GM18870 (cell line): ENCODE measurements around the gene MYH16.
"Not testable (repeated sequence)": the region's sequence is repeated elsewhere in the genome, so short reads cannot be mapped to it uniquely, and the experiment has no call there.

Experiments
- ATAC-seq: cut with Tn5 transposase; IDR thresholded peaks from one replicate; pipeline ENCODE4 v1.9.1; 2021; ENCODE audit warnings: moderate library complexity; ENCODE audit not compliant: unreplicated experiment

MYH16 gene

DNA sequence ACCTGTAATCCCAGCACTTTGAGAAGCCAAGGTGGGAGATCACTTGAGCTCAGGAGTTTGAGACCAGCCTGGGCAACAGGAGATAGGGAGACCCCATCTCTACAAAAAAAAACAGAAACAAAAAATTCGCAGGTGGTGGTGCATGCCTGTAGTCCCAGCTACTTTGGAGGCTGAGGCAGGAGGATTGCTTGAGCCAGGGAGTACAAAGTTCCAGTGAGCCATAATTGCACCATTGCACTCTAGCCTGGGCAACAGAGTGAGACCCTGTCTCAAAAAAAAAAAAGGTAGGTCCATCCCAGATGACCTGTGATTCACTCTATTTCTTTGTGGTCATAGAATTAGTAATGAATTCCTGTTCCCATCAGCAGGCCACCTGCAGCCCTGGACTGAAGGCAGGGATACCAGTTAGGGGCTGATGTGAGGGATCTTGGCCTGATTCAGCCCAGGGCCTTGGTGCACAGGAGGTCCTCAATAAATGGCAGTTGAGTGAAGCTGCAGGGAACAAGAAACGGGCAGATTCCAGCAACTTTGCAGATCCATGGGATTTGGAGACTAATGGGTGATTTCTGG, at the start of gene MYH16:
TSS of gene MYH16 (plus strand) at position 364 of the 570 bp plus-strand sequence.
- no peak for ATAC-seq

DNA sequence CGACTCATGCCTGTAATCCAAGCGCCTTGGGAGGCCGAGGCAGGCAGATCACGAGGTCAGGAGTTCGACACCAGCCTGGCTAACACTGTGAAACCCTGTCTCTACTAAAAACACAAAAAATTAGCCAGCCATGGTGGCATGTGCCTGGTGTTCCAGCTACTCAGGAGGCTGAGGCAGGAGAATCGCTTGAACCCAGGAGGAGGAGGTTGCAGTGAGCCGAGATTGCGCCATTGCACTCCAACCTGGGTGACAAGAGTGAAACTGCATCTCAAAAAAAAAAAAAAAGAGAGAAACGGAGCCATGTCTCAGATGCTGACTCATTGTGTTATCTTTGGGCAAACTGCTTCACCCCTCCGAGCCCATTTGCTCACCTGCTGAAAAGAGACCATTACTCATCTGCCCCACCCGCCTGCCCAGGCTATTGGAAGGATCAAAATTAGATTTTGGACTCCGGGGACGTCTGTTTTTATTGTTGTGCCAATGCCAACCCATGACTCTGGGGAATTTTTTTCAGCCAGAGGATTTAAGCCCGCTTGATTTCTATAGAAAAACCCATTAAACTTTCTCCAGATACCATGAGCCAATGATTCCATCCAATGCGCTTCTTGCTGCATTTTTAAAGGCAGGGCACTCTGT, 48.3 kb upstream of the MYH16 start:
- not testable (repeated sequence) for ATAC-seq

DNA sequence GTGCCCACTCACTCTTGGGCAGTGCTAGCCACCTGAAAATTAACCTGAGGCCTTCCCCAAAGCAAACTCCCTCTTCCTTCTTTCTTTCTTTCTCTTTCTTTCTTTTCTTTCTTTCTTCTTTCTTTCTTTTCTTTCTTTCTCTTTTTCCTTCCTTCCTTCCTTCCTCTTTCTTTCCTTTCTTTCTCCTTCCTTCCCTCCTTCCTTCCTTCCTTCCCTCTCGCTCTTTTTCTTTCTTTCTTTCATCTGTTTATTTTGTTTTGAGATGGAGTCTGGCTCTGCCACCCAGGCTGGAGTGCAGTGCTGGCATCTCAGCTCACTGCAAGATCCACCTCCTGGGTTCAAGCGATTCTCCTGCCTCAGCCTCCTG, 47.8 kb upstream of the MYH16 start:
- no peak for ATAC-seq

DNA sequence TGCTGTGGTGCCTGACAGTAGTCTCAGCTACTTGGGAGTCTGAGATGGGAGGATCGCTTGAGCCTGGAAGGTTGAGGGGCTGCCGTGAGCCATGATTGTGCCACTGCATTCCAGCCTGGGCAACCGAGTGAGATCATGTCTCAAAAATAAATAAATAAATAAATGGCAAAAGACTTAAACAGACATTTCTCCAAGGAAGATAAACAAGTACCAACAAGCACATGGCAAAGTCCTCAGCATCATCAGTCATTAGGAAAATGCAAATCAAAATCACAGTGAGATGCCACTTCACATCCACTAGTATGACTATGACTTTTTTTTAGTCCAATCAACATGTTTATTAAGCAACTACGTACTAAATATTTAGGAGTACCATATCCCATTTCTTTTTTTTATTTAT, 43.4 kb upstream of the MYH16 start:
- ATAC-seq, result no peak

DNA sequence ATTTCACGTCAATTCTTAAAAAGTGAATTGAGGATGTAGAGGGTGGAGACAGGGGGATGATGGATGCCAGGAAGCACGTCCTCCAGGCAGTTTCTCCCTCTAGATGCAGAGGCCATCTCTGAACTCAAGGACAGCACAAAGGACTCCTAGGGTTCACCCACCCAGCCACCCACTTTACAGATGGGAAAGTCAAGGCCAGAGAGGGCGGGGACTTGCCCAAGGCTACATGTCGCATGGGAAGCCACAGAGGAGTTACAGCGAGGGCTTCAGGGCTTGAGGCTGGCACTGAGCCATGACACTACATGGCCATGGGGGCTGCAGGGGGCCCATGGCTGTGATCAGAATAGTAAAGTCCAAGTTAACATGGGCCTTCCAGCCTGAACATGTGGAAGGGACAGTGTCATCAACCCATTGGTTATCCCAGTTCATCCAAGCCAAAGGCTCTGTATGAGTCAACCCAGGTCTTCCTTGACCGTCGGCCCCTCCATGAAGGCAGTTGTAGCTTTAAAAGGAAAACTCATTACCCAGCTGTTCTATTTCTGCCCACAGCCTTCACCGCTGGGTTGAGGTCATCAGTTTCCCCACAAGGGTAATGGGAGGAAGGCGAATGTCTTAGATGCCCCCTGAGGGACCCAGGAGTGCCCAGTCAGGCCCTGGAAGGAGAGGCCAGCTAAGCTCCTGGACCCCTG, 40.4 kb upstream of the MYH16 start:
- ATAC-seq, result no peak

DNA sequence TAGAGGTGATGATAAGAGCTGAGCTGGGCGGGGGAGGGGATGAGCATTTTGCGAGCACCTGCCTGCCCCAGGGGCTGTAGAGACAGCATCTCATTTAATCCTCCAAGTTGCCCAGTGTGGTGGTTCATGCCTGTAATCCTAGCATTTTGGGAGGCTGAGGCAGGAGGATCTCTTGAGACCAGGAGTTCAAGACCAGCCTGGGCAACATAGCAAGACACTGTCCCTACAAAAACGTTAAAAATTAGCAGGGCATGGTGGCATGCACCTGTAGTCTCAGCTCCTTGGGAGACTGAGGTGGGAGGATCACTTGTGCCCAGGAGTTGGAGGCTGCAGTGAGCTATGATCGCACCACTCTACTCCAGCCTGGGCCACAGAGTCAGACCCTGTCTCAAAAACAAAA, 39.7 kb upstream of the MYH16 start:
- not testable (repeated sequence) for ATAC-seq

DNA sequence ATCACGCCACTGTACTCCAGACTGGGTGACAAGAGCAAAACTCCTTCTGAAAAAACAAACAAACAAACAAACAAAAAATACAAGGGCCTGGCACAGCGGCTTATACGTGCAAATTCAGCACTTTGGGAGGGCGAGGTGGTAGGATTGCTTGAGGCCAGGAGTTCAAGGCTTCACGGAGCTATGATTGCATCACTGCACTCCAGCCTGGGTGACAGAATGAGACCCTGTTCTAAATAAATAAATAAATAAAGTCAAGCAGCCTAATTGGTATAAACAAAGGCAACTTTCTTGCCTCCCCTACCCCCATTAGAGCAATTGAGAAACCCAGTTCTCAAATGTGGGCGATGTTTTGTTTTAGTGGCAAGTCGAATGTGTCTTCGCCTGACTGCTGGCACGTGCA, 38.5 kb upstream of the MYH16 start:
- no peak for ATAC-seq

DNA sequence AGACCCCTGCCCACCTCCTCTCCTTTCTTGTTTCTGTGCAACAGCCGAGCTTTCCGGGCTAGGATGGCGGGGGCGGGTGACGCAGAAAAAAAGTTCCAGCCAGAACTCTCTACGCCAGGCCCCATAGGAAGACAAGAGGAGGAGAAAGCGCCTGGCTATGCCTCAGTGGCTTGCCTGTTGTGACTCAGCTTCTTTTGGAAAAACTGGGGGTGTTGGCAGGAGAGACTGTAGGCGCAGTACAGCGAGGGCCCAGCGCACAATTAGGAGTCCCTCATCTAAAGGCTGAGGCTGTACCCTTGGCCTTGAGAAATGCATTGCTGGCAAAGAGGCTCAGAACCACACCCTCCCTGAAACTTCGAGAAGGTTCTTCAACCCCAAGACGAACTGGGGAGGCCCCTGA, 36.7 kb upstream of the MYH16 start:
- no peak for ATAC-seq

DNA sequence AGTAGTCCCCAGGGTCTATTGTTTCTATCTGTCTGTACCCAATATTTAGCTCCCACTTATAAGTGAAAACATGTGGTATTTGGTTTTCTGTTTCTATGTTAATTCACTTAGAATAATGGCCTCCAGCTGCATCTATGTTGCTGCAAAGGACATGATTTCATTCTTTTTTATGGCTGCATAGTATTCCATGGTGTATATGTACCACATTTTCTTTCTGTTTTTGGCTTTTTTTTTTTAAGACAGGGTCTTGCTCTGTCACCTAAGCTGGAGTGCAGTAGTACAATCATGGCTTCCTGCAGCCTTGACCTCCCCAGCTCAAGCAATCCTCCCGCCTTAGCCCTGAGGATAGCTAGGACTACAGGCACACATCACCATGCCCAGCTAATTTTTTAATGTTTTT, 34.8 kb upstream of the MYH16 start:
- ATAC-seq, result not testable (repeated sequence)

DNA sequence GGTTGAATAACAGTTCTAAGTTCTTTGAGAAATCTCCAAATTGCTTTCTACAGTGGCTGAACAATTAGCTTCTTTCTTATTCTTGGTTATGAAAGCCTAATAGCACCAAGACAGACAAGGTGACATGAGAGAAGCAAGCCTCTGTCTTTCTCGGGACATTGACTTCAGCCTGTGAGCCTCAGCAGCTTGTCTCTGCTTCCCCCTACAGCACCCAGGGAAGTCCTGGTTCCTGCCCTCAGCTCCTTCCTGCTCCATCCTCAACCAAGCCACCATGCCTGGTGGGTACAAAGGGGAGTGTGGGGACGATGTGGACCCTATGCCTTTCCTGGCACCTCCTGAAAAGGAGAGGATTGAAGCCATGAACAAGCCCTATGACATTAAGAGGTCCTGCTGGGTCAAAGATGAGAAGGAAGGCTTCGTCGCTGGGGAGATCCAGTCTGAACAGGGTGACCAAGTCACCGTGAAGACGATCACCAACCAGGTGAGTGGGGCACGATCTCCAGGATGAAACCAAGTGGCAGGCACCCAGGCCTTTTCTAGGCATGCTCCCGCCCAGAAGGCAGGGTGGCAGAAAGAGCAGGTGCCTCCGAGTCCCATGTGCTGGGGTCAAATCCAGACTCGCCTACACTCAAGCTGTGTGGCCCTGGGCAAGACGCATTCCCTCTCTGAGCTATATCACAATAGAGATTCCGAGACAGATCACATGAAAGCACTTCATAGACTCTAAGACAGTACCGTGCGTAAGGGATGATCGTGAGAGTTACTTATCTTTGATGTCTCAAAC, 33.9 kb upstream of the MYH16 start:
- ATAC-seq, result no peak

DNA sequence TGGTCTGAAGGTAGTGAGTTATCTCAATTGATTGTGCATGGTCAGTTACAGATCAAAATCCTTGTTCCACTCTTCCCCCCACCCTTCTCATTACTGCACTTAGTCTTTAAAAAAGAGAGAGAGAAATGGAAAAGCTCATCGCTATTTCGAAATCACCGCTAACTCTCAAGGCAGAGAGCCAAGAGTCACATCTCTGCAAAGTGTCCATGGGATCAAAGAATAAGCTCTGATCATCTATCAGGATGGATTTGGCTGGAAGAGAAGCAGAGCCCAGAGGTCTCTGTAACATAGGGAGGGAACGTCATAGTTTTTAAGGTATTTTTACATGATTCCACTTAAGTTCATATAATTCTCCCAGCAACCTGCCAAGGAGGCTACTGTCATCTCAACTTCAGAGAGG, 30.0 kb upstream of the MYH16 start:
- ATAC-seq, result no peak

DNA sequence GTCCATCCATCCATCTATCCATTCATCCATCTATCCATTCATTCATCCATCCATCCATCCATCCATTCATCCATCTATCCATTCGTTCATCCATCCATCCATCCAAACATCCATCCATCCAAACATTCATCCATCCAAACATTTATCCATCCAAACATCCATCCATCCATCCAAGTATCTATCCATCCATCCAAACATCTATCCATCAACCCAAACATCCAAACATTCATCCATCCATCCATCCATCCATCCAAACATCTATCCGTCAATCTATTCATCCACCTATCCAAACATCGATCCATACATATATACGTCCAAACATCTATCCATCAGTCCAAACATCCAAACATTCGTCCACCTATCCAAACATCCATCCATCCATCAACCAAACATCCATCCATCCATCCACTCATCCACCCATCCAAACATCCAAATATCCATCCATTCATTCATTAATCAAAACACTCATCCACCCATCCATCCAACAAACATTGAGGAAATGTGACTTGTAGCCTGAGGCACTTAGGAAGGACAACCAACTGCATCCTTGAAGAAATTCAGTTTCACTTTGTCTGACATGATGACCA, 28.8 kb upstream of the MYH16 start:
- ATAC-seq, result no peak

DNA sequence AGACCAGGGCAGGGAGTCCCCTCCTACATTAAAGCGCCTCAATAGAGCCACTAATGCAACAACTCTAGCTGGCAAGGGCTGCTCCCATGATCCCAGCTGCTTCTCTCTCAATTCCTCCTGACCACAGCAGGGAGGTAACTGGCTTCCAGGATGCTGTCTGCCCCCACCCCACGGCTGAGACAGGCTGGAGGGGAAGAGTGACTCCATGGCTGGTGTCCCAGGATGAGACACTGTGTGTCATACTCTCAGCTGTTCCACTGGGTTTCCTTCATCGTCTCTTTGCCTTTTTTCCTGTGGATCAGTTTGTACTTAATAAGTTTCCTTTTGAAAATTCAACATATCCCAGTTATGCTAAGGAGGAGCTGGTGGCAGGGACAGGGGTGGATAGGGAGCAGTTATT, 27.7 kb upstream of the MYH16 start:
- ATAC-seq, result no peak

DNA sequence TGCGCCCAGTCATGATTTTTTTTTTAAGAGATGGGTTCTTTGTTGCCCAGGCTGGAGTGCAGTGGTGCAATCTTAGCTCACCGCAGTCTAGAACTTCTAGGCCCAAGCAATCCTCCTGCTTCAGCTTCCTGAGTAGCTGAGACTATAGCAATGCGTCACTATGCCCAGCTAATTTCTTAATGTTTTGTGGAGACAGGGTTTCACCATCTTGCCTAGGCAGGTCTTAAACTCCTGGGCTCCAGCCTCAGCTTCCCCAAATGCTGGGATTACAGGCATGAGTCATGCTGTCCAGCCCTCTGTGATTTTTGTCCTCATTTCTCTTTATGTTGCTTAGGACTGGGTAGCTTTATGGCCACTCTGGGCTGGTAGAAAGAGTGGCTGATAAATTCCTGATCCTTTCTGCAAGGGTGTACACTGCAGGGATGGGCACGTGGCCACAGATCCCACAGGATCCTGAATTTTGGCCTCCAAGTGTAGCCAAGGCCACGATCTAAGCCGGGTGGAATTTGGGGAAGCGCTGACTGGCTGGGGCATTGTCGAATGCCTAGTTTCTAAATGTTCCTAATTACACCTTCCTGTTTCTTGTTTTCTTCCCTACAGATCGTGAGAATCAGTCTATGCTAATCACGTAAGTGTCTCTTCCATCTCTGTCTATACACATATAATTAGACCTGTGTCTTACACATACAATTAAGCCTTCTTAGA, 24.1 kb upstream of the MYH16 start:
- no peak for ATAC-seq

DNA sequence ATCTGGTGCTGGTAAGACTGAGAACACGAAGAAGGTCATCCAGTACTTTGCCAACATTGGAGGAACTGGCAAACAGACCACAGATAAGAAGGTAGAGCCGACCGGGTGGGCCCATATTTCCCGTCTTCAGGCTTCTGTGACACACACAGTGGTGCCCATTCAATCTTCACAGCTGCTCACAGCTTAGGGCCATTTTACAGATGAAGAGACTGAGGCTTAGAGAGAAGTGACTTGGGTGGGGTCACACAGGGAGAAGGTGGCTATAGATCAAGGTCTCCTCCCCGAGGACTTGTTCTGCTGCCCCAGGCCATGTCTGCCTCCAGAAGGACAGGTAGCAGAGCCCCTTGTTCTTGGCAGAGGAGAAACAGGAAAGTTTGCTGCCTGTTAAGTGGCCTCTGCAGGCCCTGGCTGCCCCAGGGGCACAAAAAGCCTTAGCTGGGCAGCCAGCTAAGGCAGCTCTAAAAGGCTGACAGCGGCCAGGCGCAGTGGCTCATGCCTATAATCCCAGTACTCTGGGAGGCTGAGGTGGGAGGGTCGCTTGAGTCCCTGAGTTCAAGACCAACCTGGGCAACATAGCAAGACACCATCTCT, 22.6 kb upstream of the MYH16 start:
- ATAC-seq, result no peak

DNA sequence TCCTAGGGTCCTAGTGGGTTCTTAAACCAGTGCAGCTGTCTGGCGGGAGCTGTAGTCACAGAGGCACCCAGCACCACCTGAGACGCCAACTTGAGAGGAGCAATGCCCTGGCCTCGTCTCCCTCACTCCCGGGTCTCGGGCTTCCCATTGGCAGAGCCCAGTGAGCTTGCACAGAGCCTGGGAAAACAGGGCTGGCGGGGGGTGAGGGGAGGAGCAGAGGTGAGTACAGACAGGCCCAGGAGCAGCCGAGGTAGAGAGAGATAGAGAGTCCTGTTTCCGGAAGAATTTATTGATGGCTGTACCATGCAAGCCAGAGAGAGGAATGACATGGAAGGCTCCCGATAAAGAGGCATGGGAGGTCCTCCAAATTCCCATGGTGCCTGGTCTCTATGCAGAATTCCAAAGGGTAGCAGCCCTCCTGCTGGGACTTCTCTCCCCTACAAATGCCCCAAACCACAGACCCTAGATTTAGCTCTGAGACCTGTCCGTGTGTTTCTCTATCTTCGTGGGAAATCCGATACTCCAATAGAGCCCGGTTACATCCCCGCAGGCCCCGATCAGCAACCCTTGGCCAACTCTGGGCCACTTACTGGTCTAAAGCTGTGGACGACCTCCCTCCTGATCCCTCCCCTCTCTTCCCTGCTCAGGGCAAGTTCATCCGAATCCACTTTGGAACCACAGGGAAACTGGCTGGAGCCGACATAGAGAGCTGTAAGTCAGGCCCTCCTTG, 20.3 kb upstream of the MYH16 start:
- ATAC-seq, result no peak

DNA sequence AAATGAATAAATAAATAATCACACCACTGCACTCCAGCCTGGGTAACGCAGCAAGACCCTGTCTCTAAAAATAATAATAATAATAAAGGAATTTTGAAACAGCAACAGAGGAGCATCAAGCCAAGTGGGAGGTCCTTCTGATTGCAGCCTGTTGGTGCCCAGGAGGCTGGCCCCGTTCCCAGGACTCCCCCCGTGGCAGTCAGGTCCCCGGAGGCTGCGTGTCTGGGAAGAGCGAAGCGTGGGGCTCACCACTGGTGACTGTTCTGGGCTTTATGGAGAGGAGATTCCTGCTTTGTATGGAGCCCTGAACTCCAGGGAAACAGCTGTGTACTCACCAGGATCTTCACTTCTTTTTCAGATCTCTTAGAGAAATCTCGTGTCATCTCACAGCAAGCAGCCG, 19.3 kb upstream of the MYH16 start:
- ATAC-seq, result no peak

DNA sequence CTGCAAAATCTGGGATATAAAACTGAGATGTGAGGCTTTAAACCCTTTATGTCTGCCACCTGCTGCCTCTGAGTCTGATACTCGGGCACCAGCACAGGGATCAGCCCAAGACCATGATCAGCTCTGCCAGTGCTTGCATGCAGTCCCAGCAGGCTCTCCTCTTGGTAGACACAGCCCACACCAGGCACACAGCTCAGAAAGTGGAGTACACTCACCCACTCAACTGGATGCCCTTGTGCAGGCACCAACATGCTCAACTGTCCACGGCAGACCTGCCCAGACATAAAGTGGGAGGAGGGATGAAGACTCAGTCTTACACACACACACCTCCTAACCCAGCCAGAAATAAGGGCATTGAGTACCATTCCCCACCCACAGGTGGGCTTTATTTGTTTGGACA, 18.2 kb upstream of the MYH16 start:
- no peak for ATAC-seq

DNA sequence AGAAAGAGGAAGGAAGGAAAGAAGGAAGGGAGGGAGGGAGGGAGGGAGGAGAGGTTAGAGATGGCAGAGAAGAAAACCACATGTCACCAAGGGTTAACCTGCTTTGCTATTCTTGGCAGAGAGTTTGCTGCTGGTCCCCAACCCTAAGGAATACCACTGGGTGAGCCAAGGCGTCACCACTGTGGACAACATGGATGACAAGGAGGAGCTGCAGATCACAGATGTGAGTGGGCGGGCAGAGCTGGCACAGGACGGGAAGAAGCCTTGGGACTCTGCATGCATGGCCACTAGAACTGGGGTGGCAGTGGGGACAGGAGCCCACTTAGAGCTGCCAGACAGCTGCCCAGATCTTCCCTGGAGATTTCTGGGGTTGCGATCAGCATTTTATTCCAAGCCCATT, 17.2 kb upstream of the MYH16 start:
- ATAC-seq, result no peak

DNA sequence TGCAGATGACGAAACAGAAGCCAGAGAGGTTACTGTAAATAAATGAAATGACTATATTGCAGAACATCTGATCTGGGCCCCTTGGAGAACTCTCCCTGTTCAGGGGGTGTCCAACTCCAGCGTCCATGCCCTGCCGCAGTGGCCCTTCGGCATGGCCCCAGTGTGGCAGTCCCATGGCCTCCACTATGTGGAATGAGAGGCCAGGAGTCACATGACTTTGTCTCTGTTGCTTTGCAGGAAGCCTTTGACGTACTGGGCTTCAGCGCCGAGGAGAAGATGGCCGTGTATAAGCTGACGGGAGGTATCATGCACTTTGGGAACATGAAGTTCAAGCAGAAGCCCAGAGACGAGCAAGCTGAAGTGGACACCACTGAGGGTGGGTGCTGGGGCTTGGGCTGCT, 15.6 kb upstream of the MYH16 start:
- no peak for ATAC-seq
